ENCODE results near the gene ST3GAL3. TPM values are rescaled to one million over a fixed set of nuclear protein-coding genes. Genes with fewer than 3 reads are reported as not detected.

ST3GAL3 gene
- total and polyA plus RNA-seq, 2 of the 13 experiments (the other 11 are each of a cell fraction or from before 2014, with no cell fraction given), result 5.1 to 8.1 TPM

GRCh38 chr1:43801203-43801602 lies 93.9 kb downstream of the ST3GAL3 start:
- no TSS peak for BruUV-seq (replicated peaks)
- ChIA-PET POLR2A (no interaction called here), CTCF (ENCODE audit: low intra/inter-chr PET ratio, low total read pairs) (no interaction called here)
- FAIRE-seq (no peak), ATAC-seq (no peak), DNase-seq (ENCODE audit: low spot score) (no peak)
- Histone ChIP-seq H3K9me3 (ENCODE audit: low read length) (no peaks in the 10 kb centered on the region), H3K9ac (ENCODE audit: insufficient read depth, low read depth, low read length) (no peak overlapping the region), H3K27me3 (ENCODE audit: control insufficient read depth in 1 of 2, insufficient read depth in 2 of 2, low read length in 2 of 2) (no peaks in the 10 kb centered on the region), H3K4me3 (replicated peaks in 1 of 3; ENCODE audit: insufficient read depth in 1 of 3, low read depth in 2 of 3, low read length in 3 of 3) (no peak overlapping the region), H4K20me1 (ENCODE audit: insufficient read depth, low read length) (no peaks in the 10 kb centered on the region), H3K79me2 (ENCODE audit: insufficient read depth, low read length) (no peaks in the 10 kb centered on the region), H3K36me3 (replicated peaks in 1 of 2; ENCODE audit: control insufficient read depth in 1 of 2, insufficient read depth in 2 of 2, low read length in 2 of 2) (peaks cover 2 to 15% of the 10 kb centered on the region in 2 experiments; a peak in 2 of 5 replicates), H3K27ac (ENCODE audit: extremely low read length, insufficient read depth, low read length) (no peak overlapping the region), H2AFZ (ENCODE audit: low read length) (no peak overlapping the region), H3K4me1 (ENCODE audit: insufficient read depth, low read length) (0 out of 2 replicates have a peak, but pooled peaks cover 5% of the 10 kb centered on the region), H3K4me2 (ENCODE audit: low read depth, low read length) (no peak overlapping the region)
- intact Hi-C loops (cut with micrococcal nuclease; ENCODE audit: unreplicated experiment), result no loop called here
- 98% methylated on average over 3 of the region's 3 CpGs for WGBS (ENCODE audit: low lambda C conversion rate)
- TF ChIP-seq ZNF180 (CRISPR knock-in tag; IDR thresholded peaks at IDR 0.05; ENCODE audit: borderline replicate concordance, low read depth), result no peak
- no peak for TF ChIP-seq FIP1L1 (IDR thresholded peaks at IDR 0.05; ENCODE audit: borderline replicate concordance, insufficient read depth, low read depth, low read length)
- no peak for TF ChIP-seq ZNF569 (CRISPR knock-in tag; IDR thresholded peaks at IDR 0.05; ENCODE audit: borderline replicate concordance)
- TF ChIP-seq SRSF1 (optimal IDR thresholded peaks at IDR 0.05; ENCODE audit: low read depth, low read length), result no peak
- in situ Hi-C loops (cut with HindIII; ENCODE audit: extremely low pct_ligation_motif_present, low pct_unique_long_range_greater_than_20kb), result no loop called here

GRCh38 chr1:43802356-43802980 lies 95.1 kb downstream of the ST3GAL3 start:
- POLR2A ChIA-PET, result no interaction called here
- no peak for FAIRE-seq

More at GRCh38 chr1:43802356-43802980, 95.1 kb downstream of the ST3GAL3 start:
- H3K4me2 ChIP-seq (ENCODE audit: low read depth, low read length), result no peak overlapping the region
- H3K9ac ChIP-seq (ENCODE audit: insufficient read depth, low read depth, low read length), result no peak overlapping the region
- no peak overlapping the region for H3K27ac ChIP-seq (ENCODE audit: extremely low read length, insufficient read depth, low read length)
- DNase-seq (ENCODE audit: low spot score) (no peak), ATAC-seq (no peak)
- 97% methylated on average over 4 of the region's 4 CpGs for WGBS (ENCODE audit: low lambda C conversion rate)
- TF ChIP-seq ZNF549 (CRISPR knock-in tag; IDR thresholded peaks at IDR 0.05), result no peak
- H3K9me3 ChIP-seq (ENCODE audit: low read length), result no peaks in the 10 kb centered on the region
- no peak overlapping the region for H3K4me3 ChIP-seq (replicated peaks in 1 of 3; ENCODE audit: insufficient read depth in 1 of 3, low read depth in 2 of 3, low read length in 3 of 3)
- no TSS peak for BruUV-seq (replicated peaks)
- H4K20me1 ChIP-seq (ENCODE audit: insufficient read depth, low read length), result no peaks in the 10 kb centered on the region
- H3K36me3 ChIP-seq (replicated peaks in 1 of 2; ENCODE audit: control insufficient read depth in 1 of 2, insufficient read depth in 2 of 2, low read length in 2 of 2), result peaks cover 2 to 15% of the 10 kb centered on the region in 2 experiments; a peak in 2 of 5 replicates
- 0 out of 2 replicates have a peak, but pooled peaks cover 5% of the 10 kb centered on the region for H3K4me1 ChIP-seq (ENCODE audit: insufficient read depth, low read length)
- no peak overlapping the region for H2AFZ ChIP-seq (ENCODE audit: low read length)
- in situ Hi-C loops (cut with HindIII; ENCODE audit: extremely low pct_ligation_motif_present, low pct_unique_long_range_greater_than_20kb), result no loop called here
- no peaks in the 10 kb centered on the region for H3K79me2 ChIP-seq (ENCODE audit: insufficient read depth, low read length)
- H3K27me3 ChIP-seq (ENCODE audit: control insufficient read depth in 1 of 2, insufficient read depth in 2 of 2, low read length in 2 of 2), result no peaks in the 10 kb centered on the region
- intact Hi-C loops (cut with micrococcal nuclease; ENCODE audit: unreplicated experiment), result no loop called here
- CTCF ChIA-PET (ENCODE audit: low intra/inter-chr PET ratio, low total read pairs), result no interaction called here

Data from HepG2 (cell line).